ENCODE data around the gene AP1G1.

The AP1G1 gene

DNA sequence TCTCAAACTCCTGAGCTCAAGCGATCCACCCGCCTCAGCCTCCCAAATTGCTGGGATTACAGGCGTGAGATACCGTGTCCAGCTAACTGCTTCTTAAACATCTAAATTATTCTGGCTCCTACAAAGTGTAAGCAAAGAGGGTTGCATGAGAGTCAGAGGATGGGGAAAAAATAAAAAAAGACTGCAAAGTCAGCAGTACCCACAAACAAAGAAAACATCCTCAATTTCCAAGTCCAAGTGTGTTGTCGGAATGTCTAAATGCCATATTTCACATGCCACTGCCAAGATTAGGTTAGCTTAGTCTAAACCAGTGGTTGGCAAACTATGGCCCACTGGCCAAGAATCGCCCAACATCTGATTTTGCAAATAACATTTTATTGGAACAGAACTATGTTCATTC lies 71.1 kb downstream of the AP1G1 start:
- H3K27ac Mint-ChIP-seq = no peak overlapping the region
- no peaks in the 10 kb centered on the region for H3K9me3 Mint-ChIP-seq
- H3K4me3 Mint-ChIP-seq = no peak overlapping the region
- H3K27me3 Mint-ChIP-seq (ENCODE audit: low read depth, poor library complexity) = no peaks in the 10 kb centered on the region
- H3K4me1 Mint-ChIP-seq = peaks cover 17% of the 10 kb centered on the region
- DNase-seq = no peak
- no peak for TF ChIP-seq CTCF (IDR thresholded peaks at IDR 0.05)
- peaks cover 77% of the 10 kb centered on the region for H3K36me3 Mint-ChIP-seq (ENCODE audit: low read depth)

GRCh38 chr16:71734511-71734910 lies 74.1 kb downstream of the AP1G1 start:
- Mint-ChIP-seq H3K27ac (peak overlapping the region; percentile 6), H3K27me3 (ENCODE audit: low read depth, poor library complexity) (no peaks in the 10 kb centered on the region), H3K36me3 (ENCODE audit: low read depth) (peaks cover 78% of the 10 kb centered on the region)

DNA sequence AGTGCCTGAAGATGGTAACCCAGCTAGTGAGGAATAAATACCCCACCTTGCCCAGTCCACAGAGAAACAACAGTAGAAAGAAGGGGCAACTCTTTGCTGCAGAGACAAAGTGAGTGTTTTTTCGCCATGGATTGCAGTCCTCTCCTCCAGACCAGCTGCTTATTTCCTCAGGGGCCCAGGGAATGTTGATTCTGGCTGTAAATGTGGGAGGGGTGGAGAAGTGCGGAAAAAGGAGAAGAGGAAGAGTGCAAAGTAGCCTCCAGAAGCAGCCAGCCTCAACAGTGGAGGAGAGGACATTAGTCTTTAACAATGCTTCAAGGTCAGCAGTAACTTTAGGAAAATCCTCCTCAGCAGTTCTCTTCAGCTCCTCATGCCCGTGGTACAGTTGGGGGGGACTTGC lies 76.0 kb downstream of the AP1G1 start:
- TF ChIP-seq CTCF (IDR thresholded peaks at IDR 0.05) = no peak
- H3K27ac Mint-ChIP-seq = peak overlapping the region; percentile 86
- H3K4me3 Mint-ChIP-seq = no peak overlapping the region
- H3K4me1 Mint-ChIP-seq = peaks cover 42% of the 10 kb centered on the region
- H3K36me3 Mint-ChIP-seq (ENCODE audit: low read depth) = peaks cover 68% of the 10 kb centered on the region
- no peaks in the 10 kb centered on the region for H3K9me3 Mint-ChIP-seq
- no peak for DNase-seq
- no peaks in the 10 kb centered on the region for H3K27me3 Mint-ChIP-seq (ENCODE audit: low read depth, poor library complexity)

More at GRCh38 chr16:71734511-71734910, 74.1 kb downstream of the AP1G1 start:
- TF ChIP-seq CTCF (IDR thresholded peaks at IDR 0.05) = no peak
- Mint-ChIP-seq H3K4me3 (no peak overlapping the region), H3K4me1 (peaks cover 35% of the 10 kb centered on the region), H3K9me3 (no peaks in the 10 kb centered on the region)
- DNase-seq = no peak

- H3K4me1 Mint-ChIP-seq = peaks cover 38% of the 10 kb centered on the region
- H3K27ac Mint-ChIP-seq = no peak overlapping the region
- H3K4me3 Mint-ChIP-seq = no peak overlapping the region
- TF ChIP-seq CTCF (IDR thresholded peaks at IDR 0.05) = no peak
- H3K36me3 Mint-ChIP-seq (ENCODE audit: low read depth) = peaks cover 36% of the 10 kb centered on the region
- H3K27me3 Mint-ChIP-seq (ENCODE audit: low read depth, poor library complexity) = peaks cover 23% of the 10 kb centered on the region
- H3K9me3 Mint-ChIP-seq = no peaks in the 10 kb centered on the region
- DNase-seq = no peak
Measured at GRCh38 chr16:71727551-71728324, 80.9 kb downstream of the AP1G1 start.

DNA sequence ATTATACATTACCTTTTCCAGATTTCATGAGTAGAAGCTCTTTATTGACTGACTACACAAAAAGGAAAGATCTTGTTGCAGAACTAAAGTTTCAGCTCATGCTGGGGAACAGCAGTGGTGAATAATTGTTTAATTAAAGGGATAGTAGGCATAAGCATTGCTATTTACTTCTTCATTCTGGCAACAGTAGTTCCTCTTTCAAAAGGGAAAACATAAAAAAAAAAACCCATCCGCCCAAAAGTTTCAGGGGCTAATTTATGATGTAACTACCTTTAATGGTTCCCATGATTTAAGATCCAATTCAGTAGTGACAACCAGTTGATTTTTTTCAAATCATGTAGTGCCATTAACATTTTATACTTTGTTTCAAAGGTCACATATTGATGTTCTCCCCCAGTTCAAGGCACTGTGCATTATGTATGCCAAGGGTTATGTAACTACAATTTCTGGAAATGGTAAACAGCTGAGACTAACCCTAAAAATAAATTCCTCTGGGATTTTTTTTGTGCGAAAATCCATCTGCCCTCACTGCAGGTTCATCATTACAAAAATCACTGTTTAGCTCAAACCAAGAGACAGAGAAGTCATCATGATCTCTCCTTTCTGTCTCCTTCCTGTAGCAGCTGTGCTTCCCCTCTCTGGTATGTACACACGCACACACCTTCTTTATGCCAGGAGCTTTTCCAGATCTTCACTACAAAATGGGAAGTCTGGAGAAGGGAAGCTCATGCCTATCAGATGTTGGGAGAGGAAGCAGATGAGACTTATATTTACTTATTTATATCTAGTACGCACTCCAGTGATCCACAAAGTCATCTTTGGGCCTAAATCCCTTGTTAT lies 81.9 kb downstream of the AP1G1 start:
- no peaks in the 10 kb centered on the region for H3K9me3 Mint-ChIP-seq
- H3K36me3 Mint-ChIP-seq (ENCODE audit: low read depth) = peaks cover 26% of the 10 kb centered on the region
- no peak for DNase-seq
- H3K27ac Mint-ChIP-seq = no peak overlapping the region
- H3K4me1 Mint-ChIP-seq = peaks cover 41% of the 10 kb centered on the region
- no peak for TF ChIP-seq CTCF (IDR thresholded peaks at IDR 0.05)
- H3K4me3 Mint-ChIP-seq = no peak overlapping the region
- H3K27me3 Mint-ChIP-seq (ENCODE audit: low read depth, poor library complexity) = peaks cover 24% of the 10 kb centered on the region

Data from nephron progenitor cell (in vitro differentiated cells).